ENCODE measurements around the gene RXRA.

RXRA gene

DNA sequence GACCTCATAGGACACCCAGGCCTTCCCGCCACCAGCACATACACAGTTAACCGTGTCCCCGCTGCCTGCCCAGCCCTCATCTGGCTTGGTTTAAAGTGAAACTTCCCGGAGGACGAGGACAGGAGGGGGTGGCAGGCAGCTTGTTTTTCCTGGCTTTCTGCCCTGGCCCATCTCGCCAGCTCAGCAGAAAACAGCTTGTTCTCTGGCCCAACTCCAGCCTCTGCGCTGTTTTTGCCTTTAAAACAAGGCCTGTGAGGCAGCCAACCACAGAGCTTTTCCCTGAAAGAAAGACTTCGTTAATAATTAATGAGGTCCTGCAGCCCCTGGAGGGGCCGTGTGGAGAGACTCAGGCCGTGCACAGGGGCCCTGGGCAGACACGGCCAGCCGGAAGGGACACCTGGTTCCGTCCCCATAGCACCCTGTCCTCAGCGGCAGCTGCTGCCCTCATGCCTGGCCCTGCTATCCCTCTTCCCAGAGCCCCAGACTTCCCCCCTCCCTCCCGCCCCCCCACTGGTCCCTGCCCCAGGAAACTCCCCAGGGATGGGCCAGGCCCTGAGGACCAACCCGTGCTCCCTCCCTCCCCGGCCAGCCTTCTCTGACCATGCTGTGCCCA, 108.7 kb downstream of the RXRA start:
- no peak overlapping the region for H3K4me3 ChIP-seq (replicated peaks in 1 of 2; ENCODE audit: low read depth in 2 of 2, low read length in 2 of 2)
- DNase-seq (ENCODE audit: low read depth in 2 of 2): peak; percentile 96 to 99
- TF ChIP-seq, protein P1, sequence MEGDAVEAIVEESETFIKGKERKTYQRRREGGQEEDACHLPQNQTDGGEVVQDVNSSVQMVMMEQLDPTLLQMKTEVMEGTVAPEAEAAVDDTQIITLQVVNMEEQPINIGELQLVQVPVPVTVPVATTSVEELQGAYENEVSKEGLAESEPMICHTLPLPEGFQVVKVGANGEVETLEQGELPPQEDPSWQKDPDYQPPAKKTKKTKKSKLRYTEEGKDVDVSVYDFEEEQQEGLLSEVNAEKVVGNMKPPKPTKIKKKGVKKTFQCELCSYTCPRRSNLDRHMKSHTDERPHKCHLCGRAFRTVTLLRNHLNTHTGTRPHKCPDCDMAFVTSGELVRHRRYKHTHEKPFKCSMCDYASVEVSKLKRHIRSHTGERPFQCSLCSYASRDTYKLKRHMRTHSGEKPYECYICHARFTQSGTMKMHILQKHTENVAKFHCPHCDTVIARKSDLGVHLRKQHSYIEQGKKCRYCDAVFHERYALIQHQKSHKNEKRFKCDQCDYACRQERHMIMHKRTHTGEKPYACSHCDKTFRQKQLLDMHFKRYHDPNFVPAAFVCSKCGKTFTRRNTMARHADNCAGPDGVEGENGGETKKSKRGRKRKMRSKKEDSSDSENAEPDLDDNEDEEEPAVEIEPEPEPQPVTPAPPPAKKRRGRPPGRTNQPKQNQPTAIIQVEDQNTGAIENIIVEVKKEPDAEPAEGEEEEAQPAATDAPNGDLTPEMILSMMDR (IDR thresholded peaks at IDR 0.05; ENCODE audit: low read depth, low read length): no peak

DNA sequence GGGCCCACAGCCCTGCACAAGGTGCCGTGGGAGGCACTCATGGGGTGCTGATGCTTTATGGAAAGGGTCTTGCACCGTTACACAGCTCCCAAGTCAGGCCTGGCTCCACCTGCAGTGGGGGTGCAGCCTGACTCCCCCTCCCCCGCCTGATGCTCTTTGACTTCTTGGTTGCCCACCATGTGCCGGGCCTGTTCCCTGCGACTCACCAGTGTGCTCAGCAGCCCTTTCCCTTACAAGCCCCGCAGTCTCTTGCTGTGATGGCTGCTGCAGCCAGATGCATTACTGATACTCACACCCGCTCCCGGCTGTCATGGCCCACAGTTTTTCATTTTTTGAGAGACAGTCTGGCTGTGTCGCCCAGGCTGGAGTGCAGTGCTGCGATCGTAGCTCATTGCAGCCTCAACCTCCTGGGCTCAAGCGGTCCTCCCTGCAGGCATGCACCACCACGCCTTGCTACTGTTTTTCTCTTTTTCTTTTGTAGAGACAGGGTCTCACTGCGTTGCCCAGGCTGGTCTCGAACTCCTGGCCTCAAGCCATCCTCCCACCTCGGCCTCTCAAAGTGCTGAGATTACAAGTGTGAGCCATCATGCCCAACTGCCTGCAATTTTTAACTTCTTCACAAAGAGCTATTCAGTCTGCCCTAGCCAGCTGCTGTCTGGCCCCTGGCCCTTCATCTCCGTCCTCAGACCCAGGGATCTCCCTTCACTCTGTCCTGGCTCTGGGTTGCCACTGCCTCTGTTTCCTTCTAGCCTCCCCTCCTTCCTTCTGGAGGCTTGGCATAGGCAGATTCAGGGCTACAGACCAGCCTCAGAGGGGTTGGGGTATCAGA, 109.5 kb downstream of the RXRA start:
- H3K4me3 ChIP-seq (replicated peaks in 1 of 2; ENCODE audit: low read depth in 2 of 2, low read length in 2 of 2): no peak overlapping the region
- no peak for DNase-seq (ENCODE audit: low read depth in 2 of 2)
- TF ChIP-seq, protein P1 (IDR thresholded peaks at IDR 0.05; ENCODE audit: low read depth, low read length): no peak

DNA sequence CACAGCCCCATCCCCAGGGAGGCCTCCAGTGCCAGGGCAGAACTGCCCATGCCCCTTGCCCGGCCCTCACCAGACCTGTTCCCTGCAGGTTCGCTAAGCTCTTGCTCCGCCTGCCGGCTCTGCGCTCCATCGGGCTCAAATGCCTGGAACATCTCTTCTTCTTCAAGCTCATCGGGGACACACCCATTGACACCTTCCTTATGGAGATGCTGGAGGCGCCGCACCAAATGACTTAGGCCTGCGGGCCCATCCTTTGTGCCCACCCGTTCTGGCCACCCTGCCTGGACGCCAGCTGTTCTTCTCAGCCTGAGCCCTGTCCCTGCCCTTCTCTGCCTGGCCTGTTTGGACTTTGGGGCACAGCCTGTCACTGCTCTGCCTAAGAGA, 110.1 kb downstream of the RXRA start:
- no peak for DNase-seq (ENCODE audit: low read depth in 2 of 2)
- no peak overlapping the region for H3K4me3 ChIP-seq (replicated peaks in 1 of 2; ENCODE audit: low read depth in 2 of 2, low read length in 2 of 2)
- TF ChIP-seq, protein P1 (IDR thresholded peaks at IDR 0.05; ENCODE audit: low read depth, low read length): no peak

DNA sequence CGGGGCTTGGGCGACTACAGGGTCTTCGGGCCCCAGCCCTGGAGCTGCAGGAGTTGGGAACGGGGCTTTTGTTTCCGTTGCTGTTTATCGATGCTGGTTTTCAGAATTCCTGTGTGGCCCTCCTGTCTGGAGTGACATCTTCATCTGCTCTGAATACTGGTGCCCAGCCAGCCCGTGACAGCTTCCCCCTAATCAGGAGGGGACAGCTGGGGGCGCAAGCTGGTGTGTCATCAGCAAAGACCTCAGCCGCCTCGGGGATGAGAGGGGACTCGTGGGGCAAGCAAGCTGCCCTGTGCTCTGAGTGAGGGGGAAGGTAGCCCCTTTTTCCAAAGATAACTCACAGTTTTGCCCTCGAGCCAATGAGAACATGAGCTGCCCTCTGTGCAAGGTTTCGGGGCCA, 110.7 kb downstream of the RXRA start:
- TF ChIP-seq, protein P1 (IDR thresholded peaks at IDR 0.05; ENCODE audit: low read depth, low read length): no peak
- DNase-seq (ENCODE audit: low read depth in 2 of 2): no peak
- no peak overlapping the region for H3K4me3 ChIP-seq (replicated peaks in 1 of 2; ENCODE audit: low read depth in 2 of 2, low read length in 2 of 2)

DNA sequence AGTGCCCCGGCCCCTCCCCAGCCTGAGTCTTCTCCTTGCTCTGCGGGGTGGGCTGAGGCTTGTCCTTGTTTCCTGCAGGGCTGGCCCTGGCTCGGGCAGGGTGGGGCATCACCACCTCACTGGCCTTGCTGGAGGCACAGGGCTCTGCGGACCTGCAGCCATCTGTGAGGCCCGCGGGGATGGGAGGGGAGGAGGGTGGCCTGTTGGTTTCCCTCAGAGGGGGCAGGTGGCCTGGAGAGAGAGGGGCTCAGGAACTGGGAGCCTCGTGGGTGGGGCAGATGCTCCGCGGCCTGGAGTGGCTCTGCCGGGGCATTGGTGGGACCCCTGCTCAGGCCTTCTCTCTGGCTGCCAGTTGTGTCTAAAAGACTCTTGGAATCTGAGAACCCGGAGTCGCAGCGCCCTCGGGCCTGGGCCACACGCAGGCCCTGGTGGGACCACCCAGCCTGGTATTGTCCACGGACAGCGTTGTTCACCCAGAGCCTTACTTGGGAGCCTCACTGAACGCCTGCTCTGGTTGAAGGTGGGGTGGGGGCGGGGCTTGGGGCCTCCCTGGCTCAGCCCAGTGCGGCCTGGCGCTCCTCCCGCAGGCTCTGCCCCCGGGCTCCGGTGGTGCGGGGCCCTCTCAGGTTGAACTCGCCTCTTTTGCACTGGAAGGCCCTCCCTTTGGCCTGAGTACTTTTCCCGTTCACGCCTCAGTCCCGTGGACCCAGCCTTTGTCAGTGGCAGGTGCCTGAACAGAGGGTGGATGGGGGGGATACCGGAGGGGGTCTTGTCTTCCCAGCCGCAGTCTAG, 111.3 kb downstream of the RXRA start:
- TF ChIP-seq, protein P1 (IDR thresholded peaks at IDR 0.05; ENCODE audit: low read depth, low read length): no peak
- H3K4me3 ChIP-seq (replicated peaks in 1 of 2; ENCODE audit: low read depth in 2 of 2, low read length in 2 of 2): no peak overlapping the region
- no peak for DNase-seq (ENCODE audit: low read depth in 2 of 2)

DNA sequence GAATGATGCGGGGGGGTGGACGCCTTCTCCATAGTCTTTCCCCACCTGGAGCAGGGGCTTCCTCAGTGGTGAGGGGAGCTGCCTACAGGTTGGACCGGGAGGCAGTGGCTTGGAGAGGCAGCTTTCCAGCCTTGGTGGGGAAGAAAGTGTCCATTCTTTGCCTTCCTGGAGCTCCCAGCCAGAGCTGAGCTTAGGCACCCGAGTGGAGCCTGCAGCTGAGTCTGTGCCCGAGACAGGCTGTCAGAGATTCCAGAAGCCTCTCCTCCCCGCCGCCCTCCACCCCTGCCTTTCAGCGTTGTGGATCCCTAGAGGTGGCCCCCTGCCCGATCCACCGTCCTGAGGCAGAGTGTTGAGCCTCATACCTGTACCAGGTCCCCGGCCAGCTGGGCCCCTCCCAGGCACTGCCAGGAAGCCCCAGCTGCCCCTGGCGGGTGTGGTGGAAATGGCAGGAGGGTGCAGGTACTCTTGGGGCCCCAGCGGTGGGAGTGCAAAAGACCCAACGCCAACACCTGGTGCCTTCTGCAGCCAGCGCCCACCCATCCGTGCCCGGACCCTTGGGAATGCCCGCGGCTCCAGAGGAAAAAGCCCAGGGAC, 112.0 kb downstream of the RXRA start:
- DNase-seq (ENCODE audit: low read depth in 2 of 2): no peak
- no peak overlapping the region for H3K4me3 ChIP-seq (replicated peaks in 1 of 2; ENCODE audit: low read depth in 2 of 2, low read length in 2 of 2)
- TF ChIP-seq, protein P1 (IDR thresholded peaks at IDR 0.05; ENCODE audit: low read depth, low read length): no peak

Measured in cardiac fibroblast (primary cell).